NCI-H187 treated with DMSO at 0.1 percent for 48 hours (cell line): ENCODE data around the gene WDHD1.
"Not testable (repeated sequence)": the region's sequence is repeated elsewhere in the genome, so short reads cannot be mapped to it uniquely, and the experiment has no call there.

Experiments used
- DNase-seq: peaks from one replicate; lab custom pipeline; 2025; lab: John Stamatoyannopoulos, UW

WDHD1 gene

DNA sequence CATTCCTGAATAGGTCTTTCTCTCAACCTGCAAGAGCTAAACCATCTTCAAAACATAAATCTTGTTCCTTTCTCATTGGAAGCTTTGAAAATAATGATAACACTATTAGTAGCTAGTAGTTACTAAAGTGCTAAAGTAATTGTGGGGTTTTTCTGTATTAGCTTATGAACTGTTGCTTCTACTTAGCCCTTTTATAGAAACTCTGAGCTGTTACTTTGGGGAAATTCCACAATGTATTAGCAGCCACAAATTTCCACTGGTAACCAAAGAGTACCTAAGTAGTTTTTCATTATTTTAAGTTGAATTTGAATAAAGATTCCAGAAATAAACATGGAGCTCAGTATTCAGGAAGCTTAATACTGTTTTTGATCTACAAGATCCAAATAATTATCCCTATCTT lies 18.2 kb upstream of the WDHD1 start:
- no peak for DNase-seq

DNA sequence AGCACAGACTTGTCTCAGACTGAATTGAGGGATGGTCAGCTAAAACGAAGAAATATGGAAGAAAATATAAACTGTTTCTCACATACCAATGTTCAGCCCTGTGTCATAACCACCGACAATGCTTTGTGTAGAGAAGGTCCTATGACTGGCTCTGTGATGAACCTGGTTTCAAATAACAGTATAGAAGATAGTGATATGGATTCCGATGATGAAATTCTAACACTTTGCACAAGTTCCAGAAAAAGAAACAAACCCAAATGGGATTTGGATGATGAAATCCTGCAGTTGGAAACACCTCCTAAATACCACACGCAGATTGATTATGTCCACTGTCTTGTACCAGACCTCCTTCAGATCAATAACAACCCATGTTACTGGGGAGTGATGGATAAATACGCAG lies 16.6 kb upstream of the WDHD1 start:
- DNase-seq = no peak

DNA sequence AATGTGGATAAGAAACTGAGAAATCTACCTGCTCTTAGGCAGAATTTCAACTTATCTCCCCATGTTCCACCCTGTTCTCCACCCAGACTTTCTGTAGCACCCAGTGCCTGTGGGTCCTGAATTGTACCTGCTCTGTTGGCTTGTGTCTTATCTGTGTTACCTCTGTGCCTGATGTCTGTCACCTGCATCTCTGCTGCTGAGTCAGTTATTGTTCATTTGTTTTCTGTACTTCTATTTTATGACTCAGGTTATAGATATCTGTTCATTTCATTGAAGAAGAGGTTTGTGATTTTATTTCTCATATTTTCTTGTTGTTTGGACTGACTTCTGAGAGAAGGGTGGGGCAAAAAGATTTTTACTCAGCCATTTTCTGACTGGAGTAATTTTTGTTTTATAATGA lies 11.8 kb upstream of the WDHD1 start:
- DNase-seq = no peak

DNA sequence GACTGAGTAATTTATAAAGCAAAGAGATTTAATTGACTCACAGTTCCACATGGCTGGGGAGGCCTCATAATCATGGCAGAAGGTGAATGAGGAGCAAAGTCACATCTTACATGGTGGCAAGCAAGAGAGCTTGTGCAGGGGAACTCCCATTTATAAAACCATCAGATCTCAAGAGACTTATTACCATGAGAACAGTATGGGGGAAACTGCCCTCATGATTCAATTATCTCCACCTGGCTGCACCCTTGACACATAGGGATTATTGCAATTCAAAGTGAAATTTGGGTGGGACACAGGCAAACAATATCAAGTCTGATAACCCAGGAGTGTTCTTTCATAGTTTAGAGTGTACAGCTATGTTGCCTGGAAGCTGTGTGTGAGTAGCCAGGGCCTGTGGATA lies 11.1 kb upstream of the WDHD1 start:
- DNase-seq = not testable (repeated sequence)

DNA sequence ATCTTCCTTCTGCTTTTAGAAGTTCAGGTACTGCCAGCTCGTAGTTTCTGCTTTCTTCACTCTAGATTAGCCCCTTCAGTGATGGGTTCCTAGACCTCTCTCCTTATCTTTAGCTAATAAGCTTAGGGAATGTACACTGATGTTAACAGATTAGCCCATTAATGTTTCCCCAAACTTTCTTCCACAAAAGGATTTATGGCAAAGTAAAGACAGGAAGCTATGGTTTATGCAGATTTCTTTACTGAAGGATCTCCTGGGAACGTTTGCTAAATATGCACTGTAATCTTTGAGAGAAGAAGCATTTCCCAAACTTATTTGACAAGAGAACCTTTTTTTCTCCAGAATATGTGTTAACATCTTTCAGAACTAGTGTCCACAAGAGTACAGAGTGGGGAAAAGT lies 4.3 kb upstream of the WDHD1 start:
- DNase-seq = no peak

DNA sequence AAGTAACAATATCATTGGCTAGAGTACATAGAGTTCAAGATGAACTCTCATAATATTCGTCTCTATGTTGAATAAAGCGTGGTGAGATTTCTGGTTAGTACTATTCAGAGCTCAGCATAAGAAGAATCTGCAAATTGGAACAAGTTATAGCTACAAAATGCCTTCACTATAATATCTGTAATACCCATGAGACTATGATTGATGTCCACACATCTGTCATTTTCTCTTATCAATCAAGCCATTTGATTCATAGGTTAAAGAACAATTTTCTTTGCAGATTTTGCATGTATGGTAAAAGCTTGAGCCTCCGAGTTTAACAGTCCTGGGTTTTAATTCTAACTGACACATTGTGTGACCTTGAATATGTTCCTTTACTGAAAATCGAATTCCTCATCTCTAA lies 1.6 kb upstream of the WDHD1 start:
- DNase-seq = no peak

DNA sequence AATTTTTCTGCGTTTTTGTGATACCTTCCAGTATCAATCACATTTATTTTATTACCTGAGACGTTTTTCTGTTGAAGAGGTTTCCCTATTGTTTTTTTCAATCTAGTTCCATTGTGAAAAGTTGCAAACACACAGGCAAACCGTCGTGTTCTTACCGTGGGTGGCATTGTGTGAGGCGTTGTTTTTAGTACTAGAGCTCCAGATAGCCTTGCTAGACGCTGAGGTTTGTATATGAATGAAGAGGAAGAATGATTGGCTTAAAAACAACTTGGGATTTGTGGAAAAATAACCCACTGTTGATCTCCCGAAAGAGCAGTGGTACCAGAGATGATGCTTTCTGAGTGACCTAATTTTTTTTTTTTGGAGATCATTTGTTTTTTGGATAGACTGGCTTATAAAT lies 1.2 kb upstream of the WDHD1 start:
- no peak for DNase-seq

DNA sequence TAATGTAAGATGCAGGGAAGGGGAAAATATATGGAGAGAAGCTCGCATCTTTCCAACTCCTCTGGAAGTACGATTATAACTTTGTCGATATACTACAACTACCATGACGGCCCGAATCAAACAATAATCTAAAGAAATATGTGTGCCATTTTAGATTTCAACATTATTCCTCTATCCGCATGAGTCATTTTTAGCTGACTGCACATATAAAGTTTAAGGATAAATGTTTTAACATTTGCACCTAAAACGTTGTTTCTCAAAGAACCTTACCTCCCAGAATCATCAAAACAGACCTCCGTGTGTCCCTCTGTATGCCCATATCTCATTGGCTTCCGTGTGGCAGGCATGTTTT lies 482 bp downstream of the WDHD1 start:
- no peak for DNase-seq

DNA sequence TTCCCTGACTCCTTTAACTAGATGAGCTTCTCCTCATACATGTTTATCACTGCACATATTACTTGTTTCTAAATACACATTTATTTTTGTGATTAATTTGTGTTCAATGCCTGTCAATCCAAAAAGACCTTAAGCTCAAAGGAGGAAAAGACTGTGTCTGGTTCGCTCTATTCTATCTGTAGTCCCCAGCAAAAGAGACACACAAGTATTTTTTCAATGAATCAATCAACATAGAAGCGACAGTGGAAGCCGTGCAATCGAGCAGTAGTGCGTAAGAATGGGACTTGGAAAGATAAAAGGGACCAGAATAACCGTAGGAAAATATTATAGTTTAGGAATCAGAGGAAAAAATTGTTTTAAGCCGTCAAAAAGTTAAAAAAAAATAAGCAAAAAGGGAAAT lies 951 bp downstream of the WDHD1 start:
- DNase-seq = no peak

DNA sequence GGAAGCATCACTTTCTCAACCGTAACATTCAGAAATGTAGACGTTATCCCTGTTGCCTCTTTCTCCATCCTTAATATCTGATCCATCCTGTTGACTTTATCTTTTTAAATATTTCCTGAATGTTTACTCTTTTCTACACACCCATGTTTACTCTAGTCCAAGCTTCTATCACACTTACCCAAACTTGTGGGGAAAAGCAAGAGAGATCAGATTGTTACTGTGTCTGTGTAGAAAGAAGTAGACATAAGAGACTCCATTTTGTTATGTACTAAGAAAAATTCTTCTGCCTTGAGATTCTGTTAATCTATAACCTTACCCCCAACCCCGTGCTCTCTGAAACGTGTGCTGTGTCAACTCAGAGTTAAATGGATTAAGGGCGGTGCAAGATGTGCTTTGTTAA lies 2.5 kb downstream of the WDHD1 start:
- not testable (repeated sequence) for DNase-seq

DNA sequence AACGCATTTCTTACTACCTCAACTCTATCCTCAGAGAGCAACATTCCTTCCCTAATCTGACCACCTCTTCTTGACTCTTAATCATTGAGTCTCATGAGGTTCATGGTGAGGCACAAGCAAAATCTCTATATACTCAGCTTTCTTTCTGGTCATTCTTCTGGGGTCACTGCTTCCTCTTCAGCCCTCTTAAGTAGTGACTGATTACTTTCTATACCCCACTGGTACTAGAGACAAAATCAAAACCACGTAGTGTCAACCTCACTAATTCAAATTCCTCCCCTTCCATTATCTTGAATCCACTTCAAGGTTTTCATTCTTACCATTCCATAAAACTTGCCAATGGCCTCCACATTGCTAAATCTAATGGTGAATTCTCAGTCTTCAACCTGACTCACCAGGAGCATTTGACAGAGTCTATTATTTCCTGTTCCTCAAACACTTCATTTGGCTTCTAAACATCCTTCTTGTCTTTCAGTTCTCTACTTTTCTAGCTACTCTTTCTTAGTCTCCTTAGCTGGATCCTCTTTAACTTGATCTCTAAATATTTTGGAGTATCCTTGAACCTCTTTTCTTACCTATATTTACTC lies 6.8 kb downstream of the WDHD1 start:
- no peak for DNase-seq

DNA sequence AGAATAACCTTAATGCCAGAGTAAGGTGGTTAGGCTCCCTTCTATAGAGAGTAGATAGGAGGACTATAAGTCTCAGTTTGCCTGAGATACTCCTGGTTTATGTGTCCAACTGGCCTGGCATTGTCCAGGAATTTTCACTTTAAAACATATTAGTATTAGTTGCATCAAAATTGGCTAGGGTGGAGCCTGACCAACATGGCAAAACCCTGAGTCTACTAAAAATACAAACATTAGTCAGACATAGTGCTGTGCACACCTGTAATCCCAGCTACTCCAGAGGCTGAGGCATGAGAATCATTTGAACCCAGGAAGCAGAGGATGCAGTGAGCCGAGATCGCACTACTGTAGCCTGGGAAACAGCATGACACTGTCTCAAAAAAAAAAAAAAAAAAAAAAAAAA lies 11.9 kb downstream of the WDHD1 start:
- no peak for DNase-seq

DNA sequence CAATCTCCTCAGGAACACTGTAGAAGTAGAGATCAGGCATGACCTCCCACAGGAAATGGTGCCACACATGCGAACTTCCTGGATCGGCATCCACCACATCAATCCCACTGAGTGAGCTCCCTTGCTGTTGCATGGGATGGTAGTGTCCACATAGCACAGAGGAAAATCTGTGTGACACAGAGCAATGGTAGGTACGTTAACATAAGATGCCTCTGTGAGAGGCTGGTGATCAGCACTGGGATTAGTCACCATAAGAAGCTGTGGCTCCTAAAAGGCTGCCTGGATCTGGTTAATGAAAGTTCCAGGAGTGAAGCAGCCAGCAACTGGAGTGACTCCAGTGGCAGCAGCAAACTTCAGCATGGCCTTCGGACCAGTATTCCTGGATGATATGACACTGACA lies 21.8 kb downstream of the WDHD1 start:
- no peak for DNase-seq

DNA sequence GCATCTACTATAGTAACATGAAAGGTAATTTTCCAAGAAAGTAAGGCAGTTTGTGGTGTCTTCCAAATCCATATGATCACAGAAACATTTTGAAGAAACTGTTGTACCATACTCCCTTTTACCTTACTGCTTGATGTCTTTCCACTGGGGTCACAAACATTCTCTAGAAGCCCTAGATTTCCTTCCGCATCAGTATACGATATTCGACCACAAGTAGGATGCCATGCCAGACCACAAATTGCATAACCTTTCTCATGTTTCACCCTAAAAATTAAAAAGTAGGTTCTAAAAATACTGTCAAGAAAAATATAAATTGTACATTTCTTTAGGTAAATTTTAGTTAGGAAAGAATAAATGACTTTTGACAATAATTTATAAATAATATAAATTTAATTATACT lies 26.5 kb downstream of the WDHD1 start:
- no peak for DNase-seq

DNA sequence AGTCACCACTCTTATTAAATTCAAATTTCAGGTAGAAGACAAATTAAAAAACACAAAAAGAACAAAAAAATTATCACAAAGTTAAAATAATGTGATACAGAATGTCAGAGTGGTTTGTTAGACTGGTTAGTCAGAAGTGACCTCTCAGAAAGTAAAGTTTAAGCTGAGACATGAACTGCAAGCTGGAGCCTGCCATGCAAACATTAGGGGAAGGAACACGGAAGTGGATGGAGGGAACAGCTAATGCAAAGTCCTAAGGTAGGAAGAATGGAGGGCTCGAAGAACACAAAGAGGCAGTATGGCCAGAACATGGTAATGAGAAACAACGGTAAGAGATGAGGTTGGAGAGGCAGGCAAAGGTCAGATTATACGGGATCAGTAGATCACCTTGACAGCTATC lies 41.7 kb downstream of the WDHD1 start:
- no peak for DNase-seq

DNA sequence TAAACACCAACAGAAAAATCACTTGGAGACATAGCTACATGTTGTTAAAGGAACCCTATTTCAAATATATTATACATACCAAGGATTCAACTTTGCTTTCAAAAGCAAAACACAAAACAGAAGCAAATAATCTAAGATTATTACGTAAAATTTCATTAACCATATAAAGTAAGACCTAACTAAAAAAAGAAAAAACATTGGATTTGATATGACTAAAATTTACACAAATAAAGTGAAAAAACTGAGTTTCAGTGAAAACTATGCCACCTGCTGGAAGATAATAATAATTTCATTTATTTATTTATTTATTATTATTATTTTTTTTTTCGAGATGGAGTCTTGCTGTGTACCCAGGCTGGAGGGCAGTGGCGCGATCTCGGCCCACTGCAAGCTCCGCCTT lies 45.2 kb downstream of the WDHD1 start:
- no peak for DNase-seq

DNA sequence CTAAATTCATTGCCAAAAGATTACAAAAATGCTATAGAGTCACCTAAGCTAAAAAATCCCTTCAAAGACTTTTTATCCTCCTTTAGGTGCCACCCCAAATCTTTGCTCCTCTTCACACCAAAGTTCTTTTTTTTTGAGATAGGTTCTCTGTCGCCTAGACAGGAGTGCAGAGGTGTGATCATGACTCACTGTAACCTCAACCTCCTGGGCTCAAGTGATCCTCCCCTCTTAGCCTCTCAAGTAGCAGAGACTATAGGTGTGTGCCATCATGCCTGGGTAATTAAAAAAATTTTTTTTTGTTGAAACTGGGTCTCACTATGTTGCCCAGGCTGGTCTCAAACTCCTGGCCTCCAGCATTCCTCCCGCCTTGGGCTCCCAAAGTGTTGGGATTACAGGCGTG lies 47.9 kb downstream of the WDHD1 start:
- DNase-seq = no peak

DNA sequence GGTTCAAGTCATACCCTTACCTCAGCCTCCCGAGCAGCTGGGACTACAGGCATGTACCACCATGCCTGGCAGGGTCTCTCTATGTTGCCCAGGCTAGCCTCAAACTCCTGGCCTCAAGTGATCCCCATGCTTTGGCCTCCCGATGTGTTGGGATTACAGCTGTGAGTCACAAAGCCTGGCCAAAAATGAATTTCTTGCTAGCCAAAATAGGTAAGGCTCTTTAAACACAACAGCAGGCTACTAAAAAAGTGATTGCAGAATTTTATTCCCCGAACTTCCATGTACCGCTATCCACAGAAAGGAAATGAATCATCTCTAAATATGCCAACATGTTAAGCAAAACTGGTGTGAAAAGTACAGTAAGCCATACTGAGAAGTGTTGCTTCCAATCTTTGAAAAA lies 50.6 kb downstream of the WDHD1 start:
- no peak for DNase-seq

DNA sequence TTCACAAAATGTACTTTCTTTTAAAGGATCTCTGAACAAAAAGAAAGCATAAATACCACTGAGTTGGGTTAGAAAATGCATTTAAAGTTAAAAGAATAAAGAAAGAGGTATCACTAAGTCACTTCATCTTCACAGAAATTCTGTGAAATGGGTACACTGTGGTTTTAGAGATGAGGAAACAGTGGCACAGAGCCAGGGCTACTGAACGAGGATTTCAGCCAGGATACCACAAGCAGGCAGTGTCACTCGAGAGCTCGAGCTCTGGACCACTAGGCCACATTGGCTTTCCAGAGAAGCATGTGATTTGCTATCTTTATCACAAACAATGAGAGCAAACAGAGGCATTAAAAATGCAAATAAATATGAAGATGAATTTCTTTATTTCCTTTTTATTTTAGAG lies 51.0 kb downstream of the WDHD1 start:
- no peak for DNase-seq

DNA sequence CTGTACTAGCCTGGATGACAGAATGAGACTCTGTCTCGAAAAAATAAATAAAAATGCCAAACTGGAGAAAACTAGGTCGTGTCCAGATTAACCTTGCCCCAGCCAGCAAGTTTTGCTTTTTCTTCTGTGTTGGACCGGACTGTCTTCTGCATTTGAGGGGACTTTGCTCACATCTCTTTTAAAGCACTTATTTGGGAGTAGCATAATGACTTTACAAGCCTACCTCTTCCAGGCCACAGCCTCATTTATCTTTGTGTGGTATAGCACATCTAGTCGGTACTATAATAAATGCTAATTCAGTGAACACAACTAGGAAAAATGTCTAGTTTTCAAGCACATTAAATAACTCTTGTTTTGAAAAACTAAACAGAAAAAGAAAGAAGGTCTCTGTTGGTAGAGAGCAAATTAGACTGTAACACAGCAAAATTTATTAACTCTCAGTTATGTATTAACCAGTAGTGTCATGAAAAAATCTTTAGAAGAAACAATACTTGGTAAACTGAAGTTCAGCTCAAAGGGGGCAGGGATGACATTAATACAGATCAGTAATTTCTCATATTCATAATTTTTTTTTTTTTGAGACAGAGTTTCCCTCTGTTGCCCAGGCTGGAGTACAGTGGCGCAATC lies 52.0 kb downstream of the WDHD1 start:
- DNase-seq = no peak

DNA sequence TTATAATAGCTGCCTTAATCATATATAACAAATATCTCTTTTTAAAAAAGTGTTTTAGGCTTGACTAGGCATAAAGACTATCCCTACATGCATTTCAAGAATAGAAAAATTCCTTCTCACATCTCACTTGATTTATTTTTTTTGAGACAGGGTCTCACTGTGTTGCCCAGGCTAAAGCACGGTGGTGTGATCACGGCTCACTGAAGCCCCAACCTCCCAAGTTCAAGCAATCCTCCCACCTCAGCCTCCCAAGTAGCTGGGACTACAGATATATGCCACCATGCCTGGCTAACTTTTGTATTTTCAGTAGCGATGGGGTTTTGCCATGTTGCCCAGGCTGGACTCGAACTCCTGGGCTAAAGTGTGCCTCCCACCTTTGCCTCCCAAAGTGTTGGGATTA lies 59.4 kb downstream of the WDHD1 start:
- DNase-seq = no peak

DNA sequence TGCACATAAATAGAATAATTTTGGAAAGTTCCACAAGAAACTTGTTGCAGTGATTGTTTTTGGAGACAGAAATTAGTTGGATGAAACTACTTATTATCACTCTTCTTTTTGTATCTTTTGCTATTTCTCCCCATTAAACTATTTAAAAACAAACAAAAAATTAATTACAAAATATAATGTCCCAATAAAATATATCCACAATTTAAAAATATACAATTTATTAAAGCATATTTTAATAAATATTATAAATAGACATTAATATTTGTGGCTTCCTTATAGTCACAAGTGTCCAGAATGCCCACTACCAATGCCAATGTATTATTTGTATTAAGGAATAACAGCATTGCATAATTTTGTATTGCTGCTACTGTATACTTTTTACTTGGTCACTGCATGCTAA lies 71.8 kb downstream of the WDHD1 start:
- no peak for DNase-seq

DNA sequence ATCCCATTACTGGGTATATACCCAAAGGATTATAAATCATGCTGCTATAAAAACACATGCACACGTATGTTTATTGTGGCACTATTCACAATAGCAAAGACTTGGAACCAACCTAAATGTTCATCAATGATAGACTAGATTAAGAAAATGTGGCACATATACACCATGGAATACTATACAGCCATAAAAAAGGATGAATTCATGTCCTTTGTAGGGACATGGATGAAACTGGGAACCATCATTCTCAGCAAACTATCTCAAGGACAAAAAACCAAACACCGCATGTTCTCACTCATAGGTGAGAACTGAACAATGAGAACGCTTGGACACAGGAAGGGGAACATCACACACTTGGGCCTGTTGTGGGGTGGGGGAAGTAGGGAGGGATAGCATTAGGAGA lies 73.3 kb downstream of the WDHD1 start:
- DNase-seq = not testable (repeated sequence)

DNA sequence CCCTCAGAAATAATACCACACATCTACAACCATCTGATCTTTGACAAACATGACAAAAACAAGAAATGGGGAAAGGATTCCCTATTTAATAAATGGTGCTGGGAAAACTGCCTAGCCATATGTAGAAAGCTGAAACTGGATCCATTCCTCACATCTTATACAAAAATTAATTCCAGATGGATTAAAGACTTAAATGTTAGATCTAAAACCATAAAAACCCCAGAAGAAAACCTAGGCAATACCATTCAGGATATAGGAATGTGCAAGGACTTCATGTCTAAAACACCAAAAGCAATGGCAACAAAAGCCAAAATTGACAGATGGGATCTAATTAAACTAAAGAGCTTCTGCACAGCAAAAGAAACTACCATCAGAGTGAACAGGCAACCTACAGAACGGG lies 74.1 kb downstream of the WDHD1 start:
- DNase-seq = not testable (repeated sequence)

DNA sequence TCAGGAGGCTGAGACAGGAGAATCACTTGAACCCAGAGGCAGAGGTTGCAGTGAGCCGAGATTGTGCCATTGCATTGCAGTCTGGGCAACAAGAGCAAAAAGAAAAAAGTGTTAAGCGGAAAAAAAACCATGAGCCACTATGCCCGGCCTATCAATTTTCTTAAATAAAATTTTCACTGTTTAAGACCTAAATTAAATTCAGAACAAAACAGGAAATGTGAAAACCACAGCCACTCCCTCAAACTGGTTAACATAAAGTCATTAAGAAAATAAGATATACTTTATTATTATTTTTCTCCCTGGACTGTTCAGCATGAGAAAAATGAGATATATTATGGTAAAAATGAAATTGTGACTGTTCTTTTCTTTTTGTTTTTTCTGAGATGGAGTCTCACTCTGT lies 79.7 kb downstream of the WDHD1 start:
- no peak for DNase-seq
